Activated CD8-positive, alpha-beta T cell treated with anti-CD3 and anti-CD28 coated beads, Interleukin-2, amount 10 ng/mL, durations not matched to agents 7 days and 5 days (primary cell): Measurements from ENCODE around the gene RPS21. TPM values are rescaled to one million over a fixed set of nuclear protein-coding genes. Genes with fewer than 3 reads are reported as not detected.
A peak's percentile ranks its signal among the peaks of the same experiment; 100 is the strongest.

ENCODE experiments used
- ATAC-seq: fragments of 150-1000 bp; cut with Tn5 transposase; one replicate; pipeline ENCODE4 v1.10.0; 2021; ENCODE audit warnings: moderate library complexity
- CTCF ChIA-PET: fragments of 350-600 bp; sonication (Branson Sonifier 250); formaldehyde crosslinking; loops from one replicate; lab custom pipeline; 2021; ENCODE audit warnings: antibody characterized with exemption; lab: Charles Lee
- POLR2A ChIA-PET: fragments of 350-600 bp; sonication (Branson Sonifier 250); formaldehyde crosslinking; loops from one replicate; lab custom pipeline; 2021; ENCODE audit warnings: antibody characterized with exemption; lab: Charles Lee
- DNase-seq: peaks from one replicate; pipeline ENCODE4 v3.0.0-alpha.2; 2020
- H3K27ac Mint-ChIP-seq: one replicate; pipeline ENCODE4 v1.8.0; 2021; ENCODE audit warnings: mild to moderate bottlenecking, mixed read lengths
- H3K27me3 Mint-ChIP-seq: one replicate; pipeline ENCODE4 v1.8.0; 2021; ENCODE audit warnings: low read depth, mixed read lengths
- H3K36me3 Mint-ChIP-seq: one replicate; pipeline ENCODE4 v1.8.0; 2021; ENCODE audit warnings: low read depth, mixed read lengths
- H3K4me1 Mint-ChIP-seq: one replicate; pipeline ENCODE4 v1.8.0; 2021; ENCODE audit warnings: low read depth, mixed read lengths
- H3K4me3 Mint-ChIP-seq: one replicate; pipeline ENCODE4 v1.8.0; 2021; ENCODE audit warnings: mild to moderate bottlenecking, mixed read lengths
- H3K9me3 Mint-ChIP-seq: one replicate; pipeline ENCODE4 v1.8.0; 2022; ENCODE audit warnings: mixed read lengths; ENCODE audit not compliant: insufficient read depth
- total RNA-seq, 2 experiments: library from RNA; stranded (reverse); gene quantifications; one replicate each; pipeline ENCODE4 v1.2.3, GENCODE V29; 2021

RPS21 gene
- total RNA-seq, 2 experiments from 2014 or later: 1,875 to 1,999 TPM

DNA sequence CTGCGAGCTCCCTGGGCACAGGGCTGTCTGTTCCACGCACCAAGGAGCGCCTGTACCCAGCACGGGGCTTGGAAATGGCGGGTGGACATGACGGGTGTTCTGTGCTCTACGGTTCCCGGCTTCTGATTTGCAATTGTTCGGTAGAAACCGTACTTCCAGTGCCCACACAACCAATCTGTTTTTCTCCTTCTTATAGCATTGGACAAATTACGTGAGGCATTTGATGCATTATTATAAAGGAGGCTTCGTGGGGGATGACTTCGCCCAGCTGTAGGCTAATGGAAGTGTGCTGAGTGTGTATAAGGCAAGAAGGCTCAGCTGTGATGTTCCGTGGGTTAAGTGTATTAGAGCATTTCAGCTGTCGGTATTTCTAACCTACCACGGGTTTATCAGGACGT lies 9.8 kb upstream of the RPS21 start:
- DNase-seq: no peak
- POLR2A ChIA-PET: no interaction called here
- ATAC-seq: no peak
- no peaks in the 10 kb centered on the region for H3K9me3 Mint-ChIP-seq
- H3K27ac Mint-ChIP-seq: no peak overlapping the region
- peaks cover 4% of the 10 kb centered on the region for H3K36me3 Mint-ChIP-seq
- H3K4me1 Mint-ChIP-seq: no peaks in the 10 kb centered on the region
- no peaks in the 10 kb centered on the region for H3K27me3 Mint-ChIP-seq
- no peak overlapping the region for H3K4me3 Mint-ChIP-seq
- CTCF ChIA-PET: no interaction called here

DNA sequence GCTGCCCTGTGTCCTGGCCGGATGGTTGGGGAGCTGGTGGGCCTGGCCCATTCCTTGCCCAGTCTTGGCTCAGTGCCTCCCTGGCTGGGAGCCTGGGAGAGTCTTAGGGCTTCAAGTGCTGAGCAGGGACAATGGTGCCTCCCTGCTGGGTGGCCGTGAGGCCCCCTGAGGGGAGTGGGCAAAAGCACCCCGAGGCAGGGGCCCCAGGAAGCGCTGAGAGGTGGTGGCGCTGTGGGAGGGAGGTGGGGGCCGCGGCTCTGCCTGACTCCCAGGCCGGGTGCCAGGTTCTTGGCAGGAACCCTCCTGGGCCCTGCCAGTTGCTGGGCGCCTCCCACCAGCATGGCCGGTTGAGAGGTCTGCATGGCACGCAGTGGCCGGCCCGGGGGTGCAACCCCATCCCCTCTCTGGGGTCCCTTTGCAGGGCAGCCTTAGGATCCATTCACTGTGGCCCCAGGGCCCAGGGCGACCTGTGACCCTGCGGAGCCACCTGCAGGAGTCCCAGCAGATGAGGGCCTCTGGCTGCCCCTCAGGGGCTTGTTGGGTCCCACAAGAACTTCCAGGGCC lies 9.2 kb upstream of the RPS21 start:
- ChIA-PET CTCF (no interaction called here), POLR2A (no interaction called here)
- no peak for ATAC-seq
- H3K4me1 Mint-ChIP-seq: peaks cover 2% of the 10 kb centered on the region
- no peaks in the 10 kb centered on the region for H3K9me3 Mint-ChIP-seq
- H3K36me3 Mint-ChIP-seq: peaks cover 8% of the 10 kb centered on the region
- H3K27me3 Mint-ChIP-seq: no peaks in the 10 kb centered on the region
- H3K27ac Mint-ChIP-seq: no peak overlapping the region
- H3K4me3 Mint-ChIP-seq: no peak overlapping the region
- no peak for DNase-seq

DNA sequence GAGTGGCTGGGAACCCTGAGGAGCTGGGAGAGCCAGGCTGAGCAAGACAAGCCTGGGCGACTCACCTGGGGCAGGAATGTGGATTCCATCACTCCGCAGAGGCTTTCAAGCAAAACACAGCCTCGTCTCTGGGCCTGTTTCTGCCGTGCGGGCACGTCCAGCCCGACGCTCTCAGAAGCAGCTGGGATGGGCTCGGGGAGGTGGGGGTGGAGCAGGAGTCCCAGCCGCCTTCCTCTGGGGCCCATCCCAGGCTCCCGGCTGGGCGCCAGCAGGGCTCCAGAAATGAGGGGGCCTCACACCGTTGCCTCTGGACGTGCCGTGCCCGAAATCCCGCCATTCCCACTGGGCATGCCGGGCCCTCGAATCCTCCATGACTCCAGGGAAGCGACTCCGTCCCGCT lies 8.7 kb upstream of the RPS21 start:
- Mint-ChIP-seq H3K27me3 (no peaks in the 10 kb centered on the region), H3K36me3 (peaks cover 11% of the 10 kb centered on the region), H3K4me1 (peaks cover 5% of the 10 kb centered on the region), H3K4me3 (no peak overlapping the region), H3K27ac (no peak overlapping the region), H3K9me3 (no peaks in the 10 kb centered on the region)
- no peak for ATAC-seq
- no peak for DNase-seq
- CTCF ChIA-PET: no interaction called here
- POLR2A ChIA-PET: no interaction called here

DNA sequence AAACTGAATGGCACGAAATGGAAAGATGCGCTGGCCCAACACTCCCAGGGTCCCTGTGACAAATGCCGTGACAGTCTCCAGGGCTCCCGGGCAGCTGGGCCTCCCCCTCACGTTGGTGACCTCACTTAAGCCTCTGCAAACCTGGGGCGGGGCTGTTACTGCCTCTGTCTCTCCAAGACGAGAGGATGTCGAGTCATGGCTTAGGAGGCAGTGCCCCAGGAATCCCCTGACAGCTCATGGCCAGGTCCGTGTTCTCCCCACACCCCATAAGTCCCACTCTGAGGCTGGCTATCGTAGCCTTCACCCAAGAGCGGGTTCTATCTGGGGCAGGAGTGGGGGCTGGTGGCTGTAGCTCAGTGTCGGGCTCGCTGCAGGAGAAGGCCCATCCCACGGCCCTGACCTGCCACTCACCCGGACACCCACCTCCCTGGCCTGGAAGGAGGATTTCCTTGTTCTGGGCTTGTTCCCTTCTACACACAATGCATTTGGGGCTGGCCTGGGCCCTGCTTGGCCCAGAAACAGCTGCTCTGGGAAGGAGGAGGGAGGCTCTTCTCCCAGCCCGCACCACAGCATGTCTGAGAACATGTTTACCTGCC lies 5.6 kb upstream of the RPS21 start:
- H3K27ac Mint-ChIP-seq: no peak overlapping the region
- H3K36me3 Mint-ChIP-seq: peaks cover 21% of the 10 kb centered on the region
- no peak for DNase-seq
- peaks cover 27% of the 10 kb centered on the region for H3K4me1 Mint-ChIP-seq
- ChIA-PET CTCF (interaction anchor here (1.4 kb wide), 1 partner anchor 84 kb away, joined by 4 read pairs; no protein-coding TSS in a partner anchor), POLR2A (no interaction called here)
- no peaks in the 10 kb centered on the region for H3K27me3 Mint-ChIP-seq
- no peak for ATAC-seq
- no peaks in the 10 kb centered on the region for H3K9me3 Mint-ChIP-seq
- no peak overlapping the region for H3K4me3 Mint-ChIP-seq

DNA sequence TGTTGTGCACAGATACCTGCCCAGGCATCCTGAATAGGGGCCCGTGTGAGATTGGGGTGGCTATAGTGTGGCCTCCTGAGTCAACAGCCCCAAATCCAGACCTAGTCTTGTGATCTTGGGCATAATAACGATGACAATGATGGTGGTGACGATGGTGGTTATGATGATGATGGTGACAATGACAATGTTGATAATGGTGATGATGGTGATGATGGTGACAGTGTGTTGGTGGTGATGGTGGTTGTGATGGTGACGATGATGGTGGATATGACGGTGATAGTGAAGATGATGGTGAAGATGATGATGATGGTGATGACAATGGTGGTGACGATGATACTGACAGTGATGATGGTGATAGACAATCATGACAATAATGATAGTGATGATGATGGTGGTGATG lies 5.1 kb upstream of the RPS21 start:
- H3K27ac Mint-ChIP-seq: peak overlapping the region; percentile 45
- no peak for DNase-seq
- ChIA-PET POLR2A (no interaction called here), CTCF (interaction anchor here (0.9 to 2.3 kb wide), 4 partner anchors 80 to 414 kb away, joined by 3 to 31 read pairs (median 4); partner anchors contain the start of genes ADRM1 and MRGBP)
- ATAC-seq: no peak
- H3K4me1 Mint-ChIP-seq: peaks cover 27% of the 10 kb centered on the region
- H3K9me3 Mint-ChIP-seq: no peaks in the 10 kb centered on the region
- no peak overlapping the region for H3K4me3 Mint-ChIP-seq
- H3K27me3 Mint-ChIP-seq: no peaks in the 10 kb centered on the region
- peaks cover 21% of the 10 kb centered on the region for H3K36me3 Mint-ChIP-seq

DNA sequence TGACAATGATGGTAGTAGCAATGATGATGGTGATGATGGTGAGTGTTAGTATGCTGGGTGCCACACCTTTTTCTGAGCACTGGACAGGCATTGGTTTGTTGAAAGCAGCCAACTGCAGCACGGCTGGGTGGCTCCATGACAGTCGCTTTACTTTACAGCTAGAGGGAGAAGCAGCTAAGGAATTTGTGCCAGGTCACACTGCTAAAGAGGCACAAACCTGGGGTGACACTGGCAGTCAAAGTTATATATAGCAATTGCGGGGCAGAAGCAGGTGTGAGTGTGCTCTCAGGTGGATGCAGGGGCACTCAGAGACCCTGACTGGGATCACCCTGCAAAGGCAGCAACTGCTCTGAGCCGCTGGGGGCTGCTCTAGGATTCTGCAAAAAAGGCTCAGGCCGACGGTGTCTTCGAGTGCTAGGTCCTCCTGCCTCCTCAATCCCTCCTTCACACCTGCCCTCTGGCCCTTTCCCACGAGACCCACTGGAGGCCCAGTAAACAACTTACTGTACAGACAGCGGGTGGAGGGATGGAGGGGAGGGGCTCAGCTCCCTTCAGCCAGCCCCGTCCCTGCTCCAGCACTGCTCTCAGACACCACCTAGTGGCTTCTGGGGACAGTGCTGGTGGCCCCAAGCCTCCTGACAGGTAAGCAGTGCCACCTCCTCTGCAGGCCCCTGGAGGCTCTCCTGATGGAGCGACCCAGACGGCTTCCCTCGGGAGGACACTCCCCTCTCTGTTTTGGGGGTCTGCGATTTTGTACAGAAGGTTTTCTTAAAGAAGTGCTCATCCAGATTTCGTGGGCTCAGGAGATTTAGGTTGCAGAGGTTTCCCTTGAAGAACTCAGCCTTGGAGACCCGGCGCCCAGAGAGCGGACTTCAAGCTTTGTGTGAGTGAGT lies 4.4 kb upstream of the RPS21 start:
- H3K4me3 Mint-ChIP-seq: no peak overlapping the region
- H3K27me3 Mint-ChIP-seq: no peaks in the 10 kb centered on the region
- peaks cover 25% of the 10 kb centered on the region for H3K36me3 Mint-ChIP-seq
- peak; percentile 83 for DNase-seq
- H3K27ac Mint-ChIP-seq: peak overlapping the region; percentile 45
- peak; percentile 66 for ATAC-seq
- POLR2A ChIA-PET: no interaction called here
- no peaks in the 10 kb centered on the region for H3K9me3 Mint-ChIP-seq
- CTCF ChIA-PET: interaction anchor here (0.5 to 2.3 kb wide), 12 partner anchors 9 to 414 kb away, joined by 3 to 31 read pairs (median 3); partner anchors contain the start of genes ADRM1 and MRGBP
- peaks cover 30% of the 10 kb centered on the region for H3K4me1 Mint-ChIP-seq

DNA sequence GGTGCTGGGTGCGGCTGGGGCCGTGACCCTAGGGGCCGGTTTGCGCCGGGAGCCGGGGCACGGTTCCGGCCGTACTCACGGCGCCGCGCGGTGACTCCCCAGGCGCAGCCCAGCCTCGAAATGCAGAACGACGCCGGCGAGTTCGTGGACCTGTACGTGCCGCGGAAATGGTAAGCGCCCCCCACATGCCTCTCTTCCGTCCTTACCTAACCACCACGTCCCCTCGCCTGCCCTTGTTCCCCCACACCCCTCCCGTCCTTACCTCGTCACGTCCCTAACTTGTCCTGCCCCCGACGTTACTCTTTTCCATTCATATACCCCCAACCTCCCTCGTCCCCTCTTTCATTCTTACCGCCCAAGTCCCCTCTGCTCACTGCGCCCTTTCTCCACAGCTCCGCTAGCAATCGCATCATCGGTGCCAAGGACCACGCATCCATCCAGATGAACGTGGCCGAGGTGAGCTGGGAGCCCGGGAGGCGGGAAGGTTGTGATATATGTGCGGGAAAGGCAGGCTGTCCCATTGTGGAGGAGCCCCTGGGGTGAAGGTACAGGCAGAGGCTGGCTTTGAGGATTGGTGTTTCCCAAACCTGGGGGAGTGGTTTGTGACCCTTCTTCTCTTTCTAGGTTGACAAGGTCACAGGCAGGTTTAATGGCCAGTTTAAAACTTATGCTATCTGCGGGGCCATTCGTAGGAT lies 463 bp downstream of the RPS21 start:
- Mint-ChIP-seq H3K4me3 (peak overlapping the region; percentile 87), H3K36me3 (peaks cover 53% of the 10 kb centered on the region), H3K9me3 (no peaks in the 10 kb centered on the region), H3K27ac (peak overlapping the region; percentile 92), H3K4me1 (peaks cover 50% of the 10 kb centered on the region), H3K27me3 (no peaks in the 10 kb centered on the region)
- ChIA-PET POLR2A (interaction anchor here (0.6 to 1.4 kb wide), 5 partner anchors 12 to 103 kb away, joined by 3 to 6 read pairs (median 4); no protein-coding TSS in a partner anchor), CTCF (interaction anchor here (1.0 to 1.9 kb wide), 4 partner anchors 85 to 265 kb away, joined by 3 to 4 read pairs (median 3); partner anchors contain the start of genes ADRM1 and LSM14B)
- ATAC-seq (no peak), DNase-seq (peak; percentile 53)

DNA sequence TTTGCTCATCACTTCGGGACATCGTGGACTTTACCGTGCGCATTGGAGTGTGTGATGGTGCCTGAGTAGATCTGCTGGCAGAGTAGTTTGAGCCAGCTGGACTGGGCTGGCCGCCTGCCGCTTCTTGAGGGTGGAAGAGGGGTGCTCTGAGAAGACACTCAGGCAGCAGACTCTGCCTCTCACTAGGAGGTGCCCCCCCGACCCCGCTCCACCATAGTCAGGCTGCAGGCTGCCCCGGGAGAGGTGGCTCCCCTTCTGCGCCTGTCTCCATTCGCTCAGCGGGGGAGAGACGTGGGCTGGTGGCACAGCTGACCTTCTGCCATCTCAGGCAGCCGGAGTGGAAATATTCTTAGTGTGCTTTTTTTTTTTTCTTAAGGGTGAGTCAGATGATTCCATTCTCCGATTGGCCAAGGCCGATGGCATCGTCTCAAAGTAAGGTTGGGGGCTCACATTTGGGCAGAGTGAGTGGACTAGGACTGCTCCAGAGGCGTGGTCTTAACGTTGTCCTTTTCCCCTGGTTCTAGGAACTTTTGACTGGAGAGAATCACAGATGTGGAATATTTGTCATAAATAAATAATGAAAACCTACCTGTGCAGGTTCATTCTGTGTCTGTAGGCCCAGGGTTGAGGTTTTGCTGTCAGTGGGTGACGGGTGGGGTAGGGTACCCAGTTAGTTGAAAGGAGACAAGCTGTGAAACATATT lies 1.2 kb downstream of the RPS21 start:
- H3K27ac Mint-ChIP-seq: peak overlapping the region; percentile 92
- H3K9me3 Mint-ChIP-seq: no peaks in the 10 kb centered on the region
- H3K4me3 Mint-ChIP-seq: peak overlapping the region; percentile 87
- H3K36me3 Mint-ChIP-seq: peaks cover 48% of the 10 kb centered on the region
- CTCF ChIA-PET: no interaction called here
- ATAC-seq: no peak
- peaks cover 45% of the 10 kb centered on the region for H3K4me1 Mint-ChIP-seq
- no peak for DNase-seq
- POLR2A ChIA-PET: interaction anchor here (0.6 to 0.7 kb wide), 3 partner anchors 13 to 103 kb away, joined by 3 to 4 read pairs (median 3); no protein-coding TSS in a partner anchor
- H3K27me3 Mint-ChIP-seq: no peaks in the 10 kb centered on the region

DNA sequence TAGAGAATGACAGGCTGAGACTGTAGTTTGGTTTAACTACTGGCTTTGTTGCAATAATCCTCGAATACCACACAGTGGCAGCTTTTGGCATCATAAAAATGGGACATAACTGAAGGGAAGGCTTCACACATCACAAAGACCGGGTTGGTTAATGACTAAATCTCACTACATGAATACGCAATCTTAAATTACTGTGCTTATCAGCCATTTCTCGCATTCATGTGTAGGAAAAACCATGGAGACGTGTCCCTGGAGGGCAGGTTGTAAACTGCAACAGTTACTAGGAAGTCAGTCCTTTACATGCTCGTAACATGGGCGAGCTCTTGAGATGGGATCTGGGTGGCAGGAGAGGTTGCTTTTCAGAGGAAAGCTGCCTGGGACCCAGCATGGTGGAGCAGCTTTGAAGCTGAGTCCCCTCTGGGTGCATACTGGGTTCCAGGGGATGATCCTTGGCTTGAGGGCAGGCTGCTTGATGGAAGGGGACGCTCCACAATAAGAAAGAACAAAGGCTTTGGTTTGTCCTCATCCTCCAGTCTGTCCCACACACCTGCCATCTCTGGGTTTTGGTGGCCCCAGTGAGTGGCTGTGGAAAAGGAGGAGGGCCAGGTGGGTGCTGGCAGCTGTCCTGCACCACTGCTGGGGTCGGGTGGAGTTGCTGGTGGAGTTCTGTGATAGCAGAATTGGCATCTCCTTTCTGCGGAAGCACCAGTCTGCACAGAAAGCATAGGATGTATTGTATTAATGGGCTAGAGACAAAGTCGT lies 2.1 kb downstream of the RPS21 start:
- H3K27me3 Mint-ChIP-seq: no peaks in the 10 kb centered on the region
- no peak for DNase-seq
- peak overlapping the region; percentile 92 for H3K27ac Mint-ChIP-seq
- no peak for ATAC-seq
- peaks cover 47% of the 10 kb centered on the region for H3K36me3 Mint-ChIP-seq
- ChIA-PET POLR2A (interaction anchor here (0.7 kb wide), 1 partner anchor 12 kb away, joined by 3 read pairs; no protein-coding TSS in a partner anchor), CTCF (no interaction called here)
- no peaks in the 10 kb centered on the region for H3K9me3 Mint-ChIP-seq
- peaks cover 39% of the 10 kb centered on the region for H3K4me1 Mint-ChIP-seq
- H3K4me3 Mint-ChIP-seq: peak overlapping the region; percentile 87

DNA sequence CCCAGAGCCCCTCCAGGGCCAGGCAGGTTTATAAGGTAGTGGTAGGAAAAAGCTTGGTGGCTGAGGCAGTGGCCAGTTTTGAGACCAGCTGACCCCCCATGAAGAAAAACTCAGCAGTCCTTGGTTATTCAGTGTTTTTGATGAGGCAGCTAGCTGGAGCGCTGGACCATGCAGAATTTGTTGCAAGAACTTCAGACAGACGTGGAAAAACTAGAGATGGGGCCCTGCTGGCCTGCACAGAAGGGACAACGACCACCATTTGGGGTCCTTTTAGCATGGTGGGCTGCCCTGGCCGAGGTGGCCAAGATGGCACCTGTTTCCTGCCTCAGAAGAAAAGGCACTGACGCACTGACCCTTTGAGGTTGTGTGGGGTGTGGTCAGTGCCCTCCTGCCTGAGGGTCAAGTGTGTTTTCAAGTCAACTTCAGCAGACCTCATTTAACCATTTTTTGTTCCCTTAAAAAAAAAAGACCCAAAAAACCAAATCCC lies 2.7 kb downstream of the RPS21 start:
- H3K4me3 Mint-ChIP-seq: peak overlapping the region; percentile 28
- POLR2A ChIA-PET: interaction anchor here (0.7 kb wide), 1 partner anchor 42 kb away, joined by 3 read pairs; no protein-coding TSS in a partner anchor
- H3K36me3 Mint-ChIP-seq: peaks cover 45% of the 10 kb centered on the region
- CTCF ChIA-PET: no interaction called here
- no peak for ATAC-seq
- no peaks in the 10 kb centered on the region for H3K9me3 Mint-ChIP-seq
- H3K27me3 Mint-ChIP-seq: no peaks in the 10 kb centered on the region
- peaks cover 34% of the 10 kb centered on the region for H3K4me1 Mint-ChIP-seq
- peak overlapping the region; percentile 75 for H3K27ac Mint-ChIP-seq
- no peak for DNase-seq
